Measurements from ENCODE around the gene MGME1.

Gene MGME1

DNA sequence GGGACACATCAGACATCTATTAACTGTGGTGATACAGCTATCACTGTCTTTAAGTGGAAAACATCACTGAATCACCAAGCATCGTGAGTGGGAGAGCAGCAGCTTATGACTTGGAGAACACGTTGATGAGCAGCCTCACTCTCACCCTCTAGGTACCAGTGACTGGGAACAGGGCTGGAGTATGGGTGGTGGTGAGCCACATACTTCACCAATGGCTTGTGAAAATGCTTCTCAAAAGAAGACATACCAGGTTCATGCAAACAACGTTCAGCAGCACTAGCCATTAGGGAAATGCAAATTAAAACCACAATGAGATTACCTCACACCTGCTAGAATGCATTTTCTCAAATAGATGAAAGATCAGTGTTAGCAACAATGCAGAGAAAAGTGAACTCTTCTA lies 25.5 kb upstream of the MGME1 start:
- H3K79me2 ChIP-seq (ENCODE audit: insufficient read depth, low read length): peaks cover 13% of the 10 kb centered on the region; the same call in 1 of the 2 replicates
- no peak overlapping the region for H3K4me3 ChIP-seq (ENCODE audit: low read length, poor library complexity, severe bottlenecking)
- H4K20me1 ChIP-seq (ENCODE audit: insufficient read depth, low read length, poor library complexity, severe bottlenecking): peaks cover 41% of the 10 kb centered on the region
- no peak overlapping the region for H3K9ac ChIP-seq (ENCODE audit: low read depth, low read length, poor library complexity, severe bottlenecking)
- H3K36me3 ChIP-seq (ENCODE audit: insufficient read depth, low read length): peaks cover 79% of the 10 kb centered on the region
- TF ChIP-seq CTCF (conservative IDR thresholded peaks at IDR 0.05; ENCODE audit: low read length) (no peak), EZH2phosphoT487 (IDR thresholded peaks at IDR 0.05; ENCODE audit: borderline replicate concordance) (no peak)
- H3K4me2 ChIP-seq (ENCODE audit: low read depth, low read length, poor library complexity, severe bottlenecking): no peak overlapping the region
- no peaks in the 10 kb centered on the region for H3K27me3 ChIP-seq (ENCODE audit: insufficient read depth, low read length, poor library complexity, severe bottlenecking)
- H3F3A ChIP-seq (ENCODE audit: low read depth): peaks cover 14% of the 10 kb centered on the region; the same call in 1 of the 2 replicates
- H2AFZ ChIP-seq (ENCODE audit: low read length): no peak overlapping the region
- H3K4me1 ChIP-seq (ENCODE audit: insufficient read depth, low read length, poor library complexity, severe bottlenecking): peaks cover 13% of the 10 kb centered on the region
- no peaks in the 10 kb centered on the region for H3K9me2 ChIP-seq (replicated peaks; ENCODE audit: low read depth, low read length)
- no peaks in the 10 kb centered on the region for H3K9me3 ChIP-seq (ENCODE audit: insufficient read depth, low read depth, low read length)

GRCh38 chr20:17944854-17945474 lies 23.9 kb upstream of the MGME1 start:
- H3K9ac ChIP-seq (ENCODE audit: low read depth, low read length, poor library complexity, severe bottlenecking): no peak overlapping the region

DNA sequence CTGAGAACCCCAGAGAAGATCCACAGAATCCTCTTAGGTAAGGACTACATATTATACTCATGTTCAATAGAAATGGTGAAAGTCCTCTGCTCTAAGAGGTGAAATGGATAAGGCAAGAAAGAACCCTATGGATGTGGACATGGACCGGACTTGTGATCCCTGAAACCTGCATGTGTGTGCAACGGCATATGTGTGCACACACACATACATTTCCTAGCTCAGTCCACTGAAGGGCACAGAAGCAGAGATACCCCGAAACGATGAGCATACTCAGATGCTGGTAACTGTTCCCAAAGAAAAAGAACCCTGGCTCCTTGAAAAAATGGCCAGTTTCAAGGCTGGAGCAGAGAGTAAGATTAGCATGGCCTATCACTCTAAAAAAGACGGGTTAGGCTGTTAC lies 22.8 kb upstream of the MGME1 start:
- TF ChIP-seq CTCF (conservative IDR thresholded peaks at IDR 0.05; ENCODE audit: low read length): no peak
- no peak for TF ChIP-seq EZH2phosphoT487 (IDR thresholded peaks at IDR 0.05; ENCODE audit: borderline replicate concordance)
- no peak overlapping the region for H2AFZ ChIP-seq (ENCODE audit: low read length)
- no peaks in the 10 kb centered on the region for H3K9me3 ChIP-seq (ENCODE audit: insufficient read depth, low read depth, low read length)
- peaks cover 98% of the 10 kb centered on the region for H3K36me3 ChIP-seq (ENCODE audit: insufficient read depth, low read length)
- H3K9ac ChIP-seq (ENCODE audit: low read depth, low read length, poor library complexity, severe bottlenecking): no peak overlapping the region
- no peak overlapping the region for H3K4me2 ChIP-seq (ENCODE audit: low read depth, low read length, poor library complexity, severe bottlenecking)
- peaks cover 38% of the 10 kb centered on the region for H3K79me2 ChIP-seq (ENCODE audit: insufficient read depth, low read length)
- H4K20me1 ChIP-seq (ENCODE audit: insufficient read depth, low read length, poor library complexity, severe bottlenecking): peaks cover 59% of the 10 kb centered on the region
- no peaks in the 10 kb centered on the region for H3K4me1 ChIP-seq (ENCODE audit: insufficient read depth, low read length, poor library complexity, severe bottlenecking)
- H3F3A ChIP-seq (ENCODE audit: low read depth): peaks cover 11% of the 10 kb centered on the region; the same call in 1 of the 2 replicates
- H3K9me2 ChIP-seq (replicated peaks; ENCODE audit: low read depth, low read length): no peaks in the 10 kb centered on the region
- no peaks in the 10 kb centered on the region for H3K27me3 ChIP-seq (ENCODE audit: insufficient read depth, low read length, poor library complexity, severe bottlenecking)
- no peak overlapping the region for H3K4me3 ChIP-seq (ENCODE audit: low read length, poor library complexity, severe bottlenecking)

More at GRCh38 chr20:17944854-17945474, 23.9 kb upstream of the MGME1 start:
- H3K79me2 ChIP-seq (ENCODE audit: insufficient read depth, low read length): peaks cover 27% of the 10 kb centered on the region; the same call in 1 of the 2 replicates
- H2AFZ ChIP-seq (ENCODE audit: low read length): no peak overlapping the region
- H3K4me1 ChIP-seq (ENCODE audit: insufficient read depth, low read length, poor library complexity, severe bottlenecking): no peaks in the 10 kb centered on the region
- peaks cover 14% of the 10 kb centered on the region; the same call in 1 of the 2 replicates for H3F3A ChIP-seq (ENCODE audit: low read depth)
- no peaks in the 10 kb centered on the region for H3K9me3 ChIP-seq (ENCODE audit: insufficient read depth, low read depth, low read length)
- peaks cover 95% of the 10 kb centered on the region for H3K36me3 ChIP-seq (ENCODE audit: insufficient read depth, low read length)
- H4K20me1 ChIP-seq (ENCODE audit: insufficient read depth, low read length, poor library complexity, severe bottlenecking): peaks cover 49% of the 10 kb centered on the region
- H3K27me3 ChIP-seq (ENCODE audit: insufficient read depth, low read length, poor library complexity, severe bottlenecking): no peaks in the 10 kb centered on the region
- TF ChIP-seq EZH2phosphoT487 (IDR thresholded peaks at IDR 0.05; ENCODE audit: borderline replicate concordance): no peak
- TF ChIP-seq CTCF (conservative IDR thresholded peaks at IDR 0.05; ENCODE audit: low read length): no peak
- H3K4me3 ChIP-seq (ENCODE audit: low read length, poor library complexity, severe bottlenecking): no peak overlapping the region
- H3K4me2 ChIP-seq (ENCODE audit: low read depth, low read length, poor library complexity, severe bottlenecking): no peak overlapping the region
- no peaks in the 10 kb centered on the region for H3K9me2 ChIP-seq (replicated peaks; ENCODE audit: low read depth, low read length)

Data from Loucy (cell line).